ENCODE data around the gene ZNRD2.
"Not testable (repeated sequence)": the region's sequence is repeated elsewhere in the genome, so short reads cannot be mapped to it uniquely, and the experiment has no call there.

The ZNRD2 gene

DNA sequence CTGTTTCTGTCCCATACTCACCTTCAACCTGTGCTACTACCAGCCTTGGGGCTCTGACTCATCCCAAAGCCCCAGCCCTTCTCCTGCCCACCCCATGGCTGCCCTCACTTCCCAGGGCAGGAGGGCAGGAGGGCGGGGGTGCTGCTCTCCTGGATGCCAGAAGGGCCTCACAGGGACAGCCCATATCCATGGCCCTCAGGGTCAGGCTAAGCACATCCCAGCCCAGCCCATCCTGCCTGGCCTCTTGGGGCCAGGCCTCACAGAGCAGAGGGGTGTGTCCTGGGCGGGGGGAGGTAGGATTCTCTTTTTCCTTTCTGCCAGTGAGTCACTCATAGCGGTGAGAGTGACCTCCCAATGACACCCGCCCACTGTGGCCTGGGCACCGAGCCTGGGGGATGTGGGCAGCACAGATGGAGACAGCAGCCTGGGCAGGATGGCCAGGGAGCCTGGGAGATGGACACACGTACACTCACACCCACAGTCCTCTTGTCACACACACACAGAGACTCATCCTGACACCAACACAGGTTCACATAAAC is 14.5 kb upstream of the ZNRD2 start:
- DNase-seq (ENCODE audit: low read depth) = peak; percentile 68

DNA sequence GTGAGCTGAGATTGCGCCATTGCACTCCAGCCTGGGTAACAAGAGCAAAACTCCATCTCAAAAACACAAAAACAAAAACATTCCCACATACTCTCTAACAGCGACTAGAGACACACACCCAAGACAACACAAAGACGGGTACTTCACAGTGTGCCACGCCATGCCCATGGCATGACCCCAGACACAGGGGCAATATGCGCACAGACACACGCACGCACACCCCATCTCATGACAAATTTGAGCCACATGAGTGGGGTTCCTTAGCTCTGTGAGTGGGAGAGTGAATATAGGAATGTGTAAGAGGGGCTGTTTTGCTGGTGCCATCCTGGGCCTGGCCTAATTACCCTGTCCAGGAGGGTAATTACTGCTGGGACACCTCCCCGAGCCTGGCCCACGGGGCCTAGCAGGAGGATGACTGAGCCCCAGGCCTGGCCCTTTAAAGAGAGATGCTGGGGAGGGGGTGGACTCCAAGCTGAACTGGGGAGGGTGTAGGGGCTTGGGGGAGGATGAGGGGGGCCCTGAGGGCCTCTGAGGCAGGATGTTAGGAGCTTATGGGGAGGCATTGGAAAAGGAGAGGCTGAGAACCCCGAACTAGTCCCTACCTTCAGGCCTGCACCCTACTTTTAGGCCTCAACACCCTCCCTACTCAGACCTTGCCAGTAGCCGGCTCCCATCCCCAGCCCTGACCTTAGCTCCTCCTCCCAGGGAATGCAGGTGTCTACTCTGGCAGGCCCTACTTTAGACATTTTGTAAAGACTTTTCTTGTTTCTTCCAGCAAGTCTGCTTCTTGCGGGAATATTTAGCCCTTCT is 13.6 kb upstream of the ZNRD2 start:
- DNase-seq (ENCODE audit: low read depth) = no peak

DNA sequence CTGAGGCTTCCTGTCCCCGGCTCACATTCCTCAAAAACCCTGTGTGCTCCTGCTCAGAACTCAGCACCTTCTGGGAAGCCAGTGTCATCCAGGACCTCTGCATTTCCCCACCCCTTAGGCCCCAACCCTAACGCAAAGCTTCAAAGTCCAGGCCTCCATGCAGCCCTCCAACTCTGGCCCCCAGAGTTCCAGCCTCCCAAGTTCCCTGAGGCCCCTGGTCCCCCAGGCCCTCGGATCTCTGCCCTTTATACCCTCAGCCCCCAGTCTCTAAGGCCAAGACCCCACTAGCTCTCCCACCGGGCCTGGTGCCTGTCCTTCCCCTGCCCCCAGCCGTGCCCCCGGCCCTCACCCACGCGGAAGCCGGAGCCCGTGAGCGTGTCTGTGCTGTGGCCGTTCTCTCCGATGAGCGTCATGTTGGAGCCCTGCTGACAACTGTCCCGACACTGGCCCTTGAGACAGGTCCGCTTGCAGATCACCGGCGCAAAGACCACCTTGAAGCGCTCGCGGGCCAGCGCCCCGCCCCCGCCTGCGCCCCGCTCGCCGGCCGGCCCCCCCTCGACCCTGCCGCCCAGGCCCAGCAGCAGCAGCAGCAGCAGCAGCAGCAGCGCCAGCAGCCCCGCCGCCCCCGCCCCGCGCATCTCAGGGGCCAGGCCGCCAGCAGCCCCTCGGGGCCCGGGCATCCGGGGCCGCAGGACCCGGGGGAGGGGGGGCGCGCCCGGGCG is 12.8 kb upstream of the ZNRD2 start:
- DNase-seq (ENCODE audit: low read depth) = no peak

DNA sequence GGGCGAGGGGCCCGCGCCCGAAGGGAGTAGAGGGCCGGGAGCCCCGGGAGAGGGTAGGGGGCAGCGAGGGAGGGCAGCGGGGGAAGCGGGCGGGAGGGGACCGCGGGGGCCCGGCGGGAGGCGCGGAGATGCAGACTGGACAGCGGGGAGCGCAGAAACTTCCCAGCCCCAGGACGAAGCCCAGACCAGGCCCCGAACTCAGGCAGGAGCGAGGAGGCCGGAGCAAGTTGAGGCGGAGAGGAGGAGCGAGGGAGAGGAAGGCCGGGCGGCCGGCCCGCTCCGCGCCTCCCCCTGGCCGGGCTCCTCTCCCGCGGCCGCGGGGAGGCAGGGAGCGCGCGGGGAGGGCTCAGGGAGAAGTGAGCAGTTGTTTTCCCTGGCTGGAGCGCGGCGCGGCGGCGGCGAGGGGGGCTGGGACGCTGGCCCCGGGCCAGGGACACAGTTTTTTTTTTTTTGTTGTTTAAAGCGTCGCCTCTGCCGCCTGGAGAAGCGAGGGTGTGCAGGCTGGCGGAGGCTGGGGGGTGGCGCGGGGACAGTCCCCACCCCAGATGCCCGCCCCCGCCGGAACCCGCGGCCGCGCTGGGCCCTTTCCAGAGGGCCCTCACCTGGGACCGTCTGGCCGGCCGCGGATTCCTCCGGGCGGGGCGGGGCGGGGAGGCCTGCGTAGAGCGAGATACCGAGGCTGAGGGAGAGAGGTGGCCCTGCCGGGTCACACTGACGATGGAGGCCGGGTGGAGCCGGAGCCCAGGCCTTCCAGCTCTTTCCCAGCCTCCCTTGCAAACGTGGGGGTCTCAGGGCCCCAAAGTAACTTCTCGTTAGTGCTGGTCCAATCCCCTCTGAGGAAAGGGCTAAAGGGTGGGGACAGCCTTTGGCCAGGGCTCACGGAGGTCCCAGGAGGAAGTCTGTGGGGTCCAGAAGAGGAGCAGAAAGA is 12.0 kb upstream of the ZNRD2 start, which contains the start of gene LTBP3:
Gene LTBP3, minus strand, starts transcription at position 358 of the 928 bp plus-strand sequence. CDS start 400 bp downstream, outside the sequence.
- DNase-seq (ENCODE audit: low read depth) = peak; percentile 66

DNA sequence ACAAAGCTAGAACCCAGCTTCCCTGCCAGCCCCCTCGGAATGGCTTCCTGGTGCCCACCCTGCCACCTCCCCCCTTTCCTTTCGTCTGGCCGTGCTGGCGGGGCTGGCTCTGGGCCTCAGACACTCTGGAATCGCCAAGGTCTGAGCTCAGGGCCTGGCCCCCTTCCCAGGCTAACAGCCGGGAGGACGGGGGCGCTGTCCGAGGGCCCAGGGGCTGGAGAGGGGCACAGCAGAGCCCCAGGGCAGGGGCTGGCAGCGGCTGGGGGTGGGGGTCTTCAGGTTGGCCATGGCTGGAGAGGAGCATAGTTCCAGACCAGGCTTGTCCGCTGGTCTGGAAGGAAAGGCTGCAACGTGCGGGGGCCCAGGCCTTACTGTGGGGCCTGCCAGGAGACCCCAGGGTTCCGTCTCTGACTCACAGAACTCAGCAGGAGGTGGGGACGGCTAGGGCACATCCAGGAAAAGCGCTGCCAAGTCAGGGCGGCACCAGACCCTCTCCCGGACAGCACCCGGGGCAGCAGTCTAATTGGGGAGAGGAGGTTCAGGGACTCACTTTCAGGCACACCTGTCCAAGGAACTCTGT is 11.3 kb upstream of the ZNRD2 start:
- DNase-seq (ENCODE audit: low read depth) = no peak

DNA sequence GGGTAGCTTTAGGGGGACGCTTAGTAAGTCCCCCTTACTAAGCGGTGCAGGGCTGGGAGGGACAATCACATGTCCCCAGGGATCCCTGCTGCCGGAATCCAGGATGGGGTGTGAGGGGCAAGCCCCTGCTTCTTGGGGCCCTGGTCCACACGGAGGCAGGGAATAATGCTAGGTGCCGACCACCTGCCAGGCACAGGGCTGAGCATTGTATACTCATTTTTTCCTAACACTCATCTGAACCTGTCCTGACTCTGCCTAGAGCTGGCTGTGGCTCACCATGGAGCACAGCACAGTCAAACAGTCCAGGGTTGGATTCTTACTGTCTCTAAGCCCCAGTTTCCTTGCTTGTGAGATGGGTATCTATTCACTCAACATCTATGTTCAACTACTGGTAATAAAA is 10.7 kb upstream of the ZNRD2 start:
- no peak for DNase-seq (ENCODE audit: low read depth)

DNA sequence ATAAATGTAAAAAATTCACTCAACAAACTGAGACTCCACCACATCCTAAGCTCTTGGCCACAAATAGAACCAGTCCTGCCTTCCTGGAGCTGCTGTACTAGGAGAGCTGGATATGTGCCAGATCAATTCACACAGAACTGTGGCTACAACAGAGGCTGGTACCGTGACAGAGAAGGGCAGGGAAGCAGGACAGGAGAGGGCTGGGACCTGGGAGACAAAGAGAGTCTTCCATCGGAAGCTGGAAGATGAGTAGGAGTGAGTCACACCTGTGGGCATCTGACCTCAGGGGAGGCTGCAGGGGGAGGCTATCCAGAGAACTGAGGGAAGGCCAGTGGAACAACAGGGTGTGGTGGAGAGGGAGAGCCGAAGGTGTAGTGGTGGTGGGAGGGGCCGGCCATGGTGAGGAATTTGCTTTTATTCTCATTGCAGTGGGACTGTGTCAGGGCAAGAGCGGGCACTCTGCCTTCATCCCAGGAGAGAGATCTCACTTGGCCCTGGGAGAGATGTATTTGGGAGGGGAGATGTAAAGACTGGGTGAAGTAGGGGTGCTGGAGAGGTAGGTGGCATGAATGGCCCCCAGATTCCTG is 10.2 kb upstream of the ZNRD2 start:
- DNase-seq (ENCODE audit: low read depth) = no peak

DNA sequence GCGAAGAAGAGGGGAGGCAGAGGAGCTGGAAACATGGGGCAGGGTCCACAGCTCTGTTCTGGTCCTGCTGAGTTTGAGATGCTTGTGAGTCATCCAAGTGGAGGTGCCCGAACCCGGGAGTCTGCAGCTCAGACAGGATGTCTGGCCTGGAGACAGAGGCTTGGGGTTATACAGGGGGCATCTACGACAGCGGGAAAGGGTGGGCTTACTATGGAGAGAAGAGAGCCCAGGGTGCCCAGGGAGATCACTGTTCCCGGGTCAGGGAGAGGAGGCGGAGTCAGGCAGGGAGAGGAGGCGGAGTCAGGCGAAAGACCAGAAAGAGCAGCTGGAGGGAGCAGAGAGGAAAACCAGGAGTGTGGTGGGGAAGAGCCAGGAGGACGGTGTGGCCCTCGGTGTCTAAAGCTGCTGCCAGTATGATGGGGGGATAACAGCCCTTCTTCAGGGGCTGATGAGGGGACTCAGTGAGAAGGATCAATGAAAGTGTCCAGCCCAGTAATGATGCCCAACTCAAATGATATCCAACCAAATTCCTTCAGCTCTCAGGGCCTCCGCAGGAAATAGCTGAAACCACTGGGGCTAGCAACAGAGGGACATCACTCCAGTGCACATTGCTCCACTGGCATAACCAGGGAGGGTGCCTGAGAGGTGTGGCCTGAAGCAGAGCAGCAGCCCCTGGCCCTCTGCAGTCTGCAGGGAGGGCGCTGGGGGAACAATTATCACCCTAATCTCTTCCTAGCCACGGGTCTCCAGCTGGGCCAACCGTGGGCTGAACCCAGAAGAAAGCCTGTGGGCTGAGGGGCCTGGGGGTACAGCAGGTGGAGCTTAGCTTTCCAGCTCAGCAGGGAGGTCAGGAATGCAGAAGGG is 9.5 kb upstream of the ZNRD2 start:
- no peak for DNase-seq (ENCODE audit: low read depth)

DNA sequence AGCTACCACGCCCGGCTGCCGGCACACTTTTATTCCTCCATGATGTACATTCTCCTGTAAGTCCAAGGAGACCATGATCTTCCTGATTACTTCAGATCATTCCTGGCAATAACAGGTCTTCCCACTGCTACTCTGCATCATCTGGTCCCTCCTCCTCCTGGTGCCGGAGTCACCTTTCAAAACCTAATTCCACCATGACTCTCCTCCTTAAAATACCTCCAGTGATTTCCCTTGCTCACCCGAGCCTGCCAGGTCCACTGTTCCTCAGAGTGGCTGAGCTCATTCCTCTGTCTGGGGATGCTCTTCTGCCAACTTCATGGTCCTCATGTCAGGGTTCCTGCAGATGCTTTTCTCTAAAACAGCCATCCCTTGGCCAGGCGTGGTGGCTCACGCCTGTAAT is 8.3 kb upstream of the ZNRD2 start:
- no peak for DNase-seq (ENCODE audit: low read depth)

DNA sequence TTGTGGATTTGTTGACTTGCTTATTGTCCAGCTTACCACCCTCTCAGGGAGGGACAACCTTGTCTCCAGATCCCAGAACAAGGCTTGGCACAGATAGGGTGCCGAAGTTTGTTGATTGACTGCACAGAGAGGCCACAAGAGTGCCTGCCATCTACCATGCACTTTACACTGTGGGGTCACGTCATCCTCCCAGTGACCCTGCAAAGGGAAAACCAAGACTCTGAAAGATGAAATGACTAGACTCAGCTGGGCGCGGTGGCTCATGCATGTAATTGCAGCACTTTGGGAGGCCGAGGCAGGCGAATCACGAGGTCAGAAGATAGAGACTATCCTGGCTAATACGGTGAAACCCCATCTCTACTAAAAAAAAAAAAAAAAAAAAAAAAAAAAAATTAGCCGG is 7.5 kb upstream of the ZNRD2 start:
- no peak for DNase-seq (ENCODE audit: low read depth)

DNA sequence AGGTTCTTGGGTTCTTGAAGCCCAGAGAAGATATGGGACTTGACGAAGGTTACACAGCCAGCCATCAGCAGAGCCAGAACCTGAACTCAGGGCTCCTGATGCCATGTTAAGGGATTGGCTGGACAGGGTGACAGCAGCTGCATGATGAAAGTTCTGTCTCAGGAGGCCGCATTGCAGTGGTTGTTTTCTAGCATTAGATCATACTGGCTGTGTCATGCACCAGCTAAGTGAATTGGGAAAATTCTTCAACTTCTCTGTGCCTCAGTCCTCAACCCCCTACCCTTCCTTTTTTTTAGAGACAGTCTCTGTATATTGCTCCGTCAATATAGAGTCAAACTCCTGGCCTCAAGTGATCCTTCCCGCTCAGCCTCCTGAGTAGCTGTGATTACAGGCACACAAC is 6.7 kb upstream of the ZNRD2 start:
- no peak for DNase-seq (ENCODE audit: low read depth)

DNA sequence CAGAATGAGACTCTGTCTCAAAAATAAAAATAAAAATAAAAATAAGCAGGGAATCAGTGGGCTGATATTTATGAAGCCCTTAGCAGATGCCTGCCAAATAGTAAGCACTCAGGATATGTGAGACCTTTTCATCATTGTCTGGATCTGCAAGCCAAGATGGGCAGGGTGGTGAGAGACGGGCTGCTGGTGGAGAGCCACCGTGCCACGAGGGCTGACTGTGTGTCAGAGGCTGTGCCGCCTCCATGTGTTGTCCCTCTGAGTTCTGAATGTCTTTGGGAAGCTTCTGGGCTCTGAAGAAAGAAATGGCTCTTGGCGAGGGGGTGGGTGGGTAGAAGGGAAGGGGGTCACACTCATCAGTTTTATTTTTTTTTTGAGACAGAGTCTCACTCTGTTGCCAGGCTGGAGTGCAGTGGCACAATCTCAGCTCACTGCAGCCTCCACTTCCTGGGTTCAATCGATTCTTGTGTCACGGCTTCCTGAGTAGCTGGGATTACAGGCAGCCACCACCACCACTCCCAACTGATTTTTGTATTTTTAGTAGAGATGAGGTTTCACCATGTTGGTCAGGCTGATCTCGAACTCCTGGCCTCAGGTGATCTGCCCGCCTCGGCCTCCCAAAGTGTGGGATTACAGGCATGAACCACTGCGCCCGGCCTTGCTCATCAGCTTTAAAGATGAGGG is 5.3 kb upstream of the ZNRD2 start:
- DNase-seq (ENCODE audit: low read depth) = not testable (repeated sequence)

DNA sequence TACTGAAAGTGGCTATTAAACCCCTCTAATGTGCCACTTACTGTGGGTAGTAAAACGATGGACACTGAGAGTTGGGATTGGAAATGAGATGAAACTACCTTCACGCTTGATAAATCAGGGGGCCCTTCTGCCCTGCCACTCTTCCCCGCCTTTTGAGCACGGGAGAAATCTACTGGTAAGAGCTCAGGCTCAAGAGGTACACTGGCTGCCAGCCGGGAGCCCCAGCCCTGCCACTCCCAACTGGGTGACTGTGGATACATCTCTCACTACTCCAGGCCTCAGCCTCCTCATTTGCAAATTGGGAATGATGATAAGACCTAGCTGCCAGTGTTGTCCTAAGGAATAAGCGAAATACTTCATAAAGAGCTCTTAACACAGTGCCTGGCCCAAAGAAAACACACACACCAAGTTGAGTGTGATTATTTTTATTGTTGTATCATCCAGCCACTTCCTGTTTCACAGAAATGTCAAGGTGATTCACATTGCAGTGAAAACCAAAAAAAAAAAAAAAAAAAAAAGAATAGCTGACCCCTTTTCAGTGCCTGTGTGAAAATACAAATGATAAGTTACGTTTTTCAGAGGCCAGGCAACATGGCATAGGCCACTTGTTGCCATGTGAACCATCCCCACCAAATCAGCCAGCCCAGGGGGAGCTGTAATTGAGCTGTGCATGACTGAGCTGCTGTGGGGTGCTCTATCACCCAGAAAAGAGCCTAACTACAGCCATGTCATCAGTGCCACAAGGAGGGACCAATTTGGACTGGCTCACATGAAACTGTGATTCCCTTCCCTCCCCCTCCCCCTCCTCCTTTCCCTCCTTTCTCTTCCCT is 4.4 kb upstream of the ZNRD2 start:
- no peak for DNase-seq (ENCODE audit: low read depth)

DNA sequence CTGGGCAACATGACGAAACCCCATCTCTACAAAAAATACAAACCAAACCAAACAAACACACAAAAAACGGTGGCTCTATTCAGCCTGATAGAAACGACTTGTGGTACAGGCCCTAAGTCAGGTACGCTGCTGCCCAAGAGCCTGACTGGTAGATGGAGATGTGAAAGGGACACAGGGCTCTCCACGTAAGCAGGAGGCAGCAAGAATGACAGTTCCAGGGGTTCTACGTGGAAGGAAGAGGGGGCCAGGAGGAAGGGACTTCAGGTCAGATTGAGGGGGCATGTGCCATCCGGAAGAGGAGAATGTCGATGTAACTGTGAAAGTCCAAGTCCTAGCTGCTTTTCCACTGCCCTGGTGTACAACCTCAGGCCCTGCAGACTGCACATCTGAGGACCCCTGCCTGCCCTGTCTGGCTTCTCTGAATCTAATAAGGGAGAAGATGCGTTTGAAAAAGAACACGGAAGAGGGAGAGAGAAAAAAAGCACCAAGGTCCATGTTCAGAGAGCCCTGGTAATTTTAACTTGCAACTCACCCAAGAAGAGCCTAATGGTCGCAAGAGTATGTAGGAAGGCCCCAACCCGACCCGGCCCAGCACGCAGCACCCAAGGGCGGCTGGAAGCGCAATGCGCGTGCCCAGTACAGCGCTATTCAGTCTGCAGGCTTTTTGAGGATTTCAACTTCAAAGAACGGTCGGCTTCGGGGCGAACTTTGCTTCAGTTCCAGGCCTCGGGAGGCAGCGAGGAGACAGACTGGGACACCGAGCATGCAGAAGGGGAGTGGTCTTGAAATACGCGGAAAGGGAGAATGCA is 909 bp upstream of the ZNRD2 start:
- DNase-seq (ENCODE audit: low read depth) = no peak

DNA sequence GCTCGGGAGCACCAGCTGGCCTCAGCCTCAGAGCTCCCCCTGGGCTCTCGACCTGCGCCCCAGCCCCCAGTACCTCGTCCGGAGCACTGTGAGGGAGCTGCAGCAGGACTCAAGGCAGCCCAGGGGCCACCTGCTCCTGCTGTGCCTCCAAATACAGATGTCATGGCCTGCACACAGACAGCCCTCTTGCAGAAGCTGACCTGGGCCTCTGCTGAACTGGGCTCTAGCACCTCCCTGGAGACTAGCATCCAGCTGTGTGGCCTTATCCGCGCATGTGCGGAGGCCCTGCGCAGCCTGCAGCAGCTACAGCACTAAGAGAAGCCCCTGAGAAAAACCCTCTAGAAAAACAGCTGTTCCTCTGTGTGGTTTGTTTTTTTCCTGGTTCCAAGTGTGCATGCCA is 1.1 kb downstream of the ZNRD2 start:
- no peak for DNase-seq (ENCODE audit: low read depth)

DNA sequence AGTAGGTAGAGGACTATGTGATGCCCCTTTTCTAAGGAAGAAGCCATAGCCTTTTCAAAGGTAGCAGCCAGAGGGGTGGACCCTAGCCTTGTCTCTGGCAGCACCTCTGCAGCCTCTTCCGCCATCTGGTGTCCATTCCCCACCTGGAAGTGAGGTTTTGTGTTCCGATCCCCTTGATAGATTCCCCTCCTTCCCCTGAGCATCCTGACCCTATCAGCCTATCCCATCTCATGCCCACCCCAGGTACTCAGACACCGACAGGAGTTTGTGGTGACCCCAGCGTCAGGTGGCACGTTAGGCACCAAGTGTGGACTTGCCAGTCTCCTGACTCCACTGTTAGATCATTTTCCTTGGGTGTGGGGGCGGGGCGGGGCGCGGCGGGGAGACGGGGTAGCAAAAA is 1.7 kb downstream of the ZNRD2 start:
- DNase-seq (ENCODE audit: low read depth) = no peak

DNA sequence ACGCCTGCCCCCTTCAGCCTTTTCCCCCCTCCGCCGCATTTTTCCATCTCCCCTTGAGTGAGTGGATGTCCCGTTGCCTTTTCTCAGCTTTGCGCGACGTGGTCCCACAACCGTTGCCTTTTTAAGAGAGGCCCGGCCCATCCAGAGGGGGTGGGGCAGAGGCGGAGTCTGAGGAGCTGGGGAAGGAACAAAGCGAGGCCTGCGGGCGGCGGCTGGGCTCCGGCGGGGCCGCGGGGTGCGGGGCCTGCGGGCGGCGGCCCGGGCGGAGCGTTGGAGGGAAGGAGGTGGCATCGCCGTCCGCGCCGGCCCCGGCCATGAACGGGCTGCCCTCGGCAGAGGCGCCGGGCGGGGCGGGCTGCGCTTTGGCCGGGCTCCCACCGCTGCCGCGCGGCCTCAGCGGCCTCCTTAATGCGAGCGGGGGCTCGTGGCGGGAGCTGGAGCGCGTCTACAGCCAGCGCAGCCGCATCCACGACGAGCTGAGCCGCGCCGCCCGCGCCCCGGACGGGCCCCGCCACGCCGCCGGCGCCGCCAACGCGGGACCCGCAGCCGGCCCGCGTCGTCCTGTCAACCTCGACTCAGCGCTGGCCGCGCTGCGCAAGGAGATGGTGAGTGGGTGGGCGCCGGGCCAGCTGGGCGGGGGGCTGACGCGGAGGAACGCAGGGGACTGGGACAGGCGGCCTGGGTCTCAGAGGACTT is 2.2 kb downstream of the ZNRD2 start, which contains the start of gene FAM89B:
Gene FAM89B, plus strand, starts transcription at position 183 of the 696 bp plus-strand sequence. Its CDS starts 132 bp downstream, at position 315.
- DNase-seq (ENCODE audit: low read depth) = peak; percentile 47
